ENCODE measurements around the gene DBN1.

DNA sequence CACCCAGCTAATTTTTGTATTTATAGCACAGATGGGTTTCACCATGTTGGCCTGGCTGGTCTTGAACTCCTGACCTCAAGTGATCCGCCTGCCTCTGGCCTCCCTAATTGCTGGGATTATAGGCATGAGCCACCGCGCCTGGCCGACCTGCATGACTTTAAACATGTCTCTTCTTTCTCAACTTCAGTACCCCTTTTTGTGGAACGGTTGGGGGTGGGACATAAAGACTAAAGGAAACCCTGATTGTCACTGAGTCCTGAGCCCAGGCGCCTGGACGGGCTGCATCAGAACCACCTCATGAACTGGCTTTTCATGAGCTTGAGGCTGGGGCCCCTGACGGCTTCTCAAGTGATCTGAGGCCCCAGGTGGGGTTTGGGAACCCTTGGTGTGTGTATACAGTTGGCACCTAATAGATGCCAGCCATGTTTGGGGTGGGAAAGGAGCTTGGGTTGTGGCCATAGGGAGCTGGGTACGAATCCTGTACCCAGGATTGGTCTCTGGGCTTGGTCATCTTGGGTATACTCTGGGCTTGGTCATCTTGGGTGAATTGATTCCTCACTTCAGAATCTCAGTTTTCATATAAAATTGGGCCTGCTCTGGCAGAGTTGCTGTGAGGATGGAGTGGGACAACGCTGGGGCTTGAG lies 44.7 kb downstream of the DBN1 start:
- TF ChIP-seq CTCF (conservative IDR thresholded peaks at IDR 0.05 in 1 of 2, IDR thresholded peaks at IDR 0.05 in 1 of 2; ENCODE audit: extremely low read depth in 1 of 2, insufficient read depth in 1 of 2, low read depth in 1 of 2, low read length in 2 of 2) (no peak), EZH2 (IDR thresholded peaks at IDR 0.05; ENCODE audit: borderline replicate concordance, low read length) (no peak)
